Panc1 (cell line): ENCODE measurements around the gene SIK3. TPM values are rescaled to one million over a fixed set of nuclear protein-coding genes. Genes with fewer than 3 reads are reported as not detected.

Experiments used
- ATAC-seq: fragments of 200-7000 bp; cut with Tn5 transposase; 2 replicates; pipeline ENCODE4 v1.9.1; 2020; ENCODE audit warnings: mild to moderate bottlenecking, moderate library complexity
- BruUV-seq: library from RNA; stranded (reverse); fragments of 400-500 nt; replicated peaks from 2 replicates; lab custom pipeline; 2021; lab: Mats Ljungman, UMichigan
- CTCF ChIA-PET: fragments of 300-600 bp; sonication (Branson Sonifier 250); formaldehyde crosslinking; loops from one replicate; lab custom pipeline; 2022; ENCODE audit warnings: antibody characterized with exemption; lab: Charles Lee
- POLR2A ChIA-PET: fragments of 300-600 bp; sonication (Branson Sonifier 250); formaldehyde crosslinking; loops from one replicate; lab custom pipeline; 2022; ENCODE audit warnings: antibody characterized with exemption; lab: Charles Lee
- DNase-seq: peaks from one replicate; pipeline ENCODE4 v3.0.0-alpha.2; 2010; ENCODE audit warnings: low read depth, low spot score
- H3K27ac ChIP-seq: 2 replicates; pipeline ENCODE4 v1.5.1; 2011; ENCODE audit warnings: mild to moderate bottlenecking, low read length, inconsistent platforms
- H3K27me3 ChIP-seq: fragments of 200-500 bp; sonication (Bioruptor generic); 2 replicates; pipeline ENCODE4 v1.6.0; 2014; ENCODE audit warnings: low read length, inconsistent platforms; ENCODE audit not compliant: control insufficient read depth, insufficient read depth
- H3K36me3 ChIP-seq: fragments of 200-500 bp; sonication (Bioruptor generic); 2 replicates; pipeline ENCODE4 v1.5.1; 2014; ENCODE audit warnings: inconsistent platforms, mild to moderate bottlenecking, low read length, moderate library complexity; ENCODE audit not compliant: control insufficient read depth, insufficient read depth
- H3K4me1 ChIP-seq: 2 replicates; pipeline ENCODE4 v1.5.1; 2011; ENCODE audit warnings: inconsistent platforms, mild to moderate bottlenecking, low read length, moderate library complexity; ENCODE audit not compliant: control insufficient read depth, insufficient read depth
- H3K4me3 ChIP-seq, 2 experiments: 2 replicates each; pipeline ENCODE4 v1.5.1; 2011 to 2012; ENCODE audit warnings: low read depth in 2 of 2, low read length in 2 of 2, mild to moderate bottlenecking in 2 of 2, inconsistent platforms in 1 of 2, moderate library complexity in 1 of 2
- H3K9me3 ChIP-seq: fragments of 200-500 bp; sonication (Bioruptor generic); 2 replicates; pipeline ENCODE4 v1.5.1; 2014; ENCODE audit warnings: low read depth, mild to moderate bottlenecking, inconsistent platforms, low read length, moderate library complexity; ENCODE audit not compliant: control insufficient read depth, insufficient read depth
- CTCF ChIP-seq: fragments of 450-650 bp; IDR thresholded peaks from 2 replicates; pipeline ENCODE4 v1.5.1; 2017; ENCODE audit warnings: mild to moderate bottlenecking
- POLR2AphosphoS5 ChIP-seq: IDR thresholded peaks from 2 replicates; pipeline ENCODE4 v1.6.1; 2012; ENCODE audit warnings: mild to moderate bottlenecking, low read depth, low read length, moderate library complexity
- REST ChIP-seq, 2 experiments: IDR thresholded peaks; 2 replicates each; pipeline ENCODE4 v1.6.1; 2011 to 2012; ENCODE audit warnings: low read depth in 2 of 2, control low read depth in 1 of 2, low read length in 1 of 2, mild to moderate bottlenecking in 1 of 2, moderate library complexity in 1 of 2; ENCODE audit not compliant: insufficient read depth in 1 of 2
- SIN3A ChIP-seq: IDR thresholded peaks from 2 replicates; pipeline ENCODE4 v1.6.1; 2012; ENCODE audit warnings: low read depth, mild to moderate bottlenecking, low read length, moderate library complexity, borderline replicate concordance; ENCODE audit not compliant: insufficient read depth
- TCF7L2 ChIP-seq: IDR thresholded peaks from 2 replicates; pipeline ENCODE4 v1.6.1; 2011; ENCODE audit warnings: mild to moderate bottlenecking, low read depth, low read length, inconsistent platforms
- in situ Hi-C: cut with HindIII; loops from 2 replicates; pipeline ENCODE4 v1.10.0; 2016; ENCODE audit warnings: low sequenced_read_pairs, low pct_unique_long_range_greater_than_20kb
- intact Hi-C: fragments of 100-400 bp; cut with micrococcal nuclease; formaldehyde crosslinking; loops from one replicate; pipeline ENCODE4 v1.10.0; 2022; ENCODE audit not compliant: unreplicated experiment
- total RNA-seq: library from RNA; stranded (reverse); gene quantifications from one replicate; pipeline ENCODE4 v1.2.1, GENCODE V29; 2021; ENCODE audit not compliant: unreplicated experiment

The SIK3 gene
- total RNA-seq, 1 experiment from 2014 or later: 39.7 TPM

- no peaks in the 10 kb centered on the region for H3K9me3 ChIP-seq
- H3K27ac ChIP-seq: no peak overlapping the region
- peaks cover under 1% of the 10 kb centered on the region; the same call in 1 of the 2 replicates for H3K36me3 ChIP-seq
- H3K4me1 ChIP-seq: no peaks in the 10 kb centered on the region
- no peaks in the 10 kb centered on the region for H3K27me3 ChIP-seq
- ATAC-seq: no peak
- no peak for TF ChIP-seq TCF7L2
- no peak for TF ChIP-seq REST (IDR thresholded peaks at IDR 0.05; ENCODE audit: insufficient read depth in 1 of 2, low read depth in 2 of 2, low read length in 1 of 2)
- no TSS peak for BruUV-seq
- H3K4me3 ChIP-seq: no peak overlapping the region
- DNase-seq: no peak
- intact Hi-C loops (no loop called here), in situ Hi-C loops (no loop called here)
- CTCF ChIA-PET: no interaction called here
- POLR2A ChIA-PET: no interaction called here
Measured at GRCh38 chr11:116862185-116862584, 236.0 kb downstream of the SIK3 start.

- intact Hi-C loops (no loop called here), in situ Hi-C loops (no loop called here)
- TF ChIP-seq REST (IDR thresholded peaks at IDR 0.05; ENCODE audit: insufficient read depth in 1 of 2, low read depth in 2 of 2, low read length in 1 of 2) (no peak), TCF7L2 (no peak), POLR2AphosphoS5 (no peak), CTCF (no peak), SIN3A (no peak)
- DNase-seq (no peak), ATAC-seq (no peak)
- H3K4me3 ChIP-seq: no peak overlapping the region
- no peak overlapping the region for H3K27ac ChIP-seq
- H3K4me1 ChIP-seq: no peaks in the 10 kb centered on the region
- POLR2A ChIA-PET: no interaction called here
- BruUV-seq: no TSS peak
- no peaks in the 10 kb centered on the region for H3K27me3 ChIP-seq
- H3K9me3 ChIP-seq: no peaks in the 10 kb centered on the region
- H3K36me3 ChIP-seq: peaks cover 3% of the 10 kb centered on the region; the same call in 1 of the 2 replicates
- CTCF ChIA-PET: interaction anchor here (0.6 kb wide), 1 partner anchor 55 kb away, joined by 4 read pairs; no protein-coding TSS in a partner anchor
Measured at GRCh38 chr11:116861539-116861938, 236.7 kb downstream of the SIK3 start.
